ENCODE data around the gene SCYGR2. TPM values are rescaled to one million over a fixed set of nuclear protein-coding genes. Genes with fewer than 3 reads are reported as not detected.

Gene SCYGR2
- not detected in 2 replicates for total RNA-seq

GRCh38 chr2:227598835-227599503 lies at the start of gene SCYGR2:
Gene SCYGR2 (plus strand): TSS chr2:227598893. CDS start chr2:227598893, 0 bp downstream.

GRCh38 chr2:227614740-227615139 lies 16.0 kb downstream of the SCYGR2 start, which contains the start of gene SCYGR3:
Gene SCYGR3 (minus strand): TSS chr2:227614840. CDS start chr2:227614840, 0 bp downstream.

GRCh38 chr2:227617316-227618230 lies 18.9 kb downstream of the SCYGR2 start, which contains the start of gene SCYGR4:
Gene SCYGR4 (plus strand): TSS chr2:227617498. CDS start chr2:227617498, 0 bp downstream.

Other genes starting within 250 kb of the SCYGR2 start
- gene TM4SF20, start 219.6 kb upstream of the SCYGR2 start, total RNA-seq: not detected in 2 replicates
- gene SCYGR1, start 210.9 kb upstream of the SCYGR2 start, total RNA-seq: not detected in 2 replicates
- 76.1 and 117 TPM in 2 replicates for gene AGFG1, start 126.7 kb upstream of the SCYGR2 start, total RNA-seq
- gene SCYGR3, start 15.9 kb downstream of the SCYGR2 start, total RNA-seq: not detected in 2 replicates
- gene SCYGR4, start 18.6 kb downstream of the SCYGR2 start, total RNA-seq: not detected in 2 replicates
- not detected in 2 replicates for gene SCYGR5, start 67.9 kb downstream of the SCYGR2 start, total RNA-seq
- 0.33 TPM in 1 of 2 replicates, not detected in the other for gene SLC19A3, start 119.1 kb downstream of the SCYGR2 start, total RNA-seq
- not detected in 2 replicates for gene SCYGR6, start 125.9 kb downstream of the SCYGR2 start, total RNA-seq
- gene SCYGR7, start 129.4 kb downstream of the SCYGR2 start, total RNA-seq: not detected in 2 replicates
- gene SCYGR8, start 147.0 kb downstream of the SCYGR2 start, total RNA-seq: not detected in 2 replicates
- gene CCL20, start 214.9 kb downstream of the SCYGR2 start, total RNA-seq: 0.98 and 1.4 TPM in 2 replicates

All from vein endothelial cell (primary cell).